ENCODE results near the gene PDGFD.

Gene PDGFD

DNA sequence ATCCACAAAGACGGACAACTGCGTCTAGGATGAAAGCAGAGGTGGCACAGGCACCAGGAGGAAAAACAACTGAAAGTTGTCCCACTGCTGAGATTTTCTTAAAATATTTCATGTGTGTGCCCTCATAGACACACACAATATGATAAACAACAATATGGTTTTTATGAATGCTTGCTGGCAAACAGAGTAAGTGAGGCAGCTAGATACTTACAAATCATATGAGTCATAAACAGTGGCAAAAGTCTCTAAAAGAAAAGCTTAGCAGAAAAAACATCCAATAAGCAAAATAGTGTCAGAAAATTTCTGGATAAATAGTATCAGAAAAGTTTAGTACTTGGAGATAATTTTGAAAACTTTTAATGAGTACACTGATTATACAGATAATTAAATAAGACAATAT lies 228.7 kb downstream of the PDGFD start:
- no peak overlapping the region for H3K4me3 ChIP-seq (ENCODE audit: low read depth, low read length)
- TF ChIP-seq, protein P1, sequence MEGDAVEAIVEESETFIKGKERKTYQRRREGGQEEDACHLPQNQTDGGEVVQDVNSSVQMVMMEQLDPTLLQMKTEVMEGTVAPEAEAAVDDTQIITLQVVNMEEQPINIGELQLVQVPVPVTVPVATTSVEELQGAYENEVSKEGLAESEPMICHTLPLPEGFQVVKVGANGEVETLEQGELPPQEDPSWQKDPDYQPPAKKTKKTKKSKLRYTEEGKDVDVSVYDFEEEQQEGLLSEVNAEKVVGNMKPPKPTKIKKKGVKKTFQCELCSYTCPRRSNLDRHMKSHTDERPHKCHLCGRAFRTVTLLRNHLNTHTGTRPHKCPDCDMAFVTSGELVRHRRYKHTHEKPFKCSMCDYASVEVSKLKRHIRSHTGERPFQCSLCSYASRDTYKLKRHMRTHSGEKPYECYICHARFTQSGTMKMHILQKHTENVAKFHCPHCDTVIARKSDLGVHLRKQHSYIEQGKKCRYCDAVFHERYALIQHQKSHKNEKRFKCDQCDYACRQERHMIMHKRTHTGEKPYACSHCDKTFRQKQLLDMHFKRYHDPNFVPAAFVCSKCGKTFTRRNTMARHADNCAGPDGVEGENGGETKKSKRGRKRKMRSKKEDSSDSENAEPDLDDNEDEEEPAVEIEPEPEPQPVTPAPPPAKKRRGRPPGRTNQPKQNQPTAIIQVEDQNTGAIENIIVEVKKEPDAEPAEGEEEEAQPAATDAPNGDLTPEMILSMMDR (IDR thresholded peaks at IDR 0.05; ENCODE audit: low read depth, low read length), result no peak
- DNase-seq (ENCODE audit: low read depth, low spot score), result no peak
- in situ Hi-C loops (cut with HindIII; ENCODE audit: low sequenced_read_pairs), result no loop called here

DNA sequence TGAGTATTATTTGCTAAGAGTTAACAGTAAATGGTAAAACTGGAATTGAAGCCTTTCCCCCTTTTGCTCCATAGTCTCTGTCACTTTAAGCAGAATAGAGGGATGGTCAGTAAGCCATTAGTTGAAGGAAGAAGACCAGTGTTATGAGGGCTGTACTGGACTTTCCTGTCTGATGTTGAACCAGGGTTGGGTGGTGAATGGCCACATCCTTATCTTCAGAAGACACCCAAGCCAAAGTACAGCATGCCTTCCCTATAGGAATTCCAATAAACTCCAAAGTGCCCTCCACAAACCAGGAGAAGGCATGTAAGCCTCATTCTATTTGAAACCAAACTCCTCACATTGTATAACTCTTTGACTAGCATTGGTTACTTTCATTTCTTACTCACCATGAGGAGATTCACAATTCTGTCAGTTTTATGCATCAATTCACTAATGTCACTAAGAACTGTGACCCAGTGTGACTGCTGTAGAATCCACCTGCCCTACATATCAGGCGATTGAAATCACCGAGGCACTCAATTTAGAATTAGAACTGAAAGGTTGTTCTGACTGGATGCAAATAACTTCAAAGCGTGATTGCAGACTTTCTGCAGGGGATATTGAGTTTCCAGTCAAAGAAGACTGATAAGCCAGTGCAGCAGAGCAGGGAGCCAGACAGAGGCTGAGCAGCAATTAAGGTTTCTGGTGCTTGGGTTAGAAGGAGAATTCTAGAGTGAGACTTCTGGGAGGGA lies 234.6 kb downstream of the PDGFD start:
- H3K4me3 ChIP-seq (ENCODE audit: low read depth, low read length), result no peak overlapping the region
- DNase-seq (ENCODE audit: low read depth, low spot score), result no peak
- TF ChIP-seq, protein P1 (IDR thresholded peaks at IDR 0.05; ENCODE audit: low read depth, low read length), result no peak
- in situ Hi-C loops (cut with HindIII; ENCODE audit: low sequenced_read_pairs), result no loop called here

GRCh38 chr11:103928802-103929161 lies 235.2 kb downstream of the PDGFD start:
- TF ChIP-seq, protein P1 (IDR thresholded peaks at IDR 0.05; ENCODE audit: low read depth, low read length), result no peak
- H3K4me3 ChIP-seq (ENCODE audit: low read depth, low read length), result no peak overlapping the region
- in situ Hi-C loops (cut with HindIII; ENCODE audit: low sequenced_read_pairs), result no loop called here
- no peak for DNase-seq (ENCODE audit: low read depth, low spot score)

GRCh38 chr11:103928040-103928801 lies 235.7 kb downstream of the PDGFD start:
- TF ChIP-seq, protein P1 (IDR thresholded peaks at IDR 0.05; ENCODE audit: low read depth, low read length), result no peak
- no peak overlapping the region for H3K4me3 ChIP-seq (ENCODE audit: low read depth, low read length)
- no peak for DNase-seq (ENCODE audit: low read depth, low spot score)
- in situ Hi-C loops (cut with HindIII; ENCODE audit: low sequenced_read_pairs), result no loop called here

GRCh38 chr11:103927535-103927934 lies 236.4 kb downstream of the PDGFD start:
- peak; percentile 36 for DNase-seq (ENCODE audit: low read depth, low spot score)
- TF ChIP-seq, protein P1 (IDR thresholded peaks at IDR 0.05; ENCODE audit: low read depth, low read length), result peak; percentile 30
- H3K4me3 ChIP-seq (ENCODE audit: low read depth, low read length), result no peak overlapping the region
- in situ Hi-C loops (cut with HindIII; ENCODE audit: low sequenced_read_pairs), result no loop called here

GRCh38 chr11:103926990-103927389 lies 237.0 kb downstream of the PDGFD start:
- H3K4me3 ChIP-seq (ENCODE audit: low read depth, low read length), result no peak overlapping the region
- no peak for DNase-seq (ENCODE audit: low read depth, low spot score)
- in situ Hi-C loops (cut with HindIII; ENCODE audit: low sequenced_read_pairs), result no loop called here
- TF ChIP-seq, protein P1 (IDR thresholded peaks at IDR 0.05; ENCODE audit: low read depth, low read length), result no peak

All from astrocyte of the spinal cord (primary cell).